Stimulated activated CD4-positive, alpha-beta T cell treated with anti-CD3 and anti-CD28 coated beads, Interleukin-4, amount 100 ng/mL, for 4 hours (primary cell): Measurements from ENCODE around the gene TMPRSS5.
"Not testable (repeated sequence)": the region's sequence is repeated elsewhere in the genome, so short reads cannot be mapped to it uniquely, and the experiment has no call there.

Source experiments
- DNase-seq, 2 experiments: peaks; one replicate each; pipeline ENCODE4 v3.0.0-alpha.2; 2020

Gene TMPRSS5

DNA sequence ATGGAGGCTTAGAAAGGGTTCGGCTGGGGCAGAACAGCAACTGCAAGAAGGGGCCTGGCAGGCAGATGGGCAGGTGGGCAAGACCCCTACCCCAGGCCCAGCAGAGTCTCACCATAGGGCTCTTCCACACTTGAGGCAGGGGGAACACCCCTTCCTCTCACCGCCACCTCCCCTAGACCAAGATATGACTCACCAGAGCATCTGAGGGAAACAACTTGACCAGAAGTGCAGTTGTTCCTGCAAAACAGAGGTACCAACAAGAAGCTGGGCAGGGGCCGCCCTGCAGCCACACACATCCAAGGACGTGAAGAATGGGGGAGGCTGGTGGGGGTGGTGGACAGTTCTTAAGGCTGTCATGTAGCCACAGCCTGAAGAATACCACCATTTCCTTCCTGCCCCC, 10.9 kb downstream of the TMPRSS5 start:
- no peak for DNase-seq

DNA sequence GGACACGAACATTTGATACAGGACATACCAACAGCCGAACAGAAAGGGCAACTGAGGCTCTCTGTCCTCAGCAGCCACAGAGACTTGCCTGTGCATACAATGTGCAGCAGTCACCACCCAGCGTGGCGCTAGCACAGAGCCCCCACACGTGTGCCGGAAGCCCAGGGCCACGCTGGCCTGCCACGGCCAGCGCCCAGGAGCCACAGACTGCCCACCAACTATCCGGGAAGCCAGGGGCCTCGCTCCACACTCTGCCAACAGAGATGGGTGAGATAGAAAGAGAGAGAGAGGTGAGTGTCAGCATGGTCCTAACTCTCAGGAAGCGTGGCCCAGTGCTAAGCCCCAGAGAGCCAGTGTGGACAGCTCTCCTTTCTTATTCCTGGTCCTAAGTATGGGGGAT, 11.7 kb downstream of the TMPRSS5 start:
- DNase-seq: no peak

DNA sequence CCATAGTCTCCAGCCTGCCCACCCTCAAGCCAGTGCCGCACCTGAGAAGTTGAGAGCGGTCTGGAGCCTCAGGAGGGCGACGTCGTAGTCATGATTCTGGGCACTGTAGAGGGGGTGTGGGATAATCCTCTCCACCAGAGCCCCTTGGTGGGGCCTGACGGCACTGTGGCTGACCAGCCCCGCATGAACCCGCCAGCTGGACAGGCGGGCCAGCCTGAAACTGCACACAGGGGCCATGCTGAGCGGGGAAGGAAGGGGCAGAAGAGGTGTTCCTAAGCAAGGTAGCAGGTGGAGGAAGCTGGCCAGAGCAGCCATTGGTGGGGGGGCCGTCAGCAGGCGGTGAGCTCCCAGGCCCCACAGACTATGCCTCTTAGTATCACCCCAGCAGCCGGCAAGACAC, 13.1 kb downstream of the TMPRSS5 start:
- DNase-seq: no peak

DNA sequence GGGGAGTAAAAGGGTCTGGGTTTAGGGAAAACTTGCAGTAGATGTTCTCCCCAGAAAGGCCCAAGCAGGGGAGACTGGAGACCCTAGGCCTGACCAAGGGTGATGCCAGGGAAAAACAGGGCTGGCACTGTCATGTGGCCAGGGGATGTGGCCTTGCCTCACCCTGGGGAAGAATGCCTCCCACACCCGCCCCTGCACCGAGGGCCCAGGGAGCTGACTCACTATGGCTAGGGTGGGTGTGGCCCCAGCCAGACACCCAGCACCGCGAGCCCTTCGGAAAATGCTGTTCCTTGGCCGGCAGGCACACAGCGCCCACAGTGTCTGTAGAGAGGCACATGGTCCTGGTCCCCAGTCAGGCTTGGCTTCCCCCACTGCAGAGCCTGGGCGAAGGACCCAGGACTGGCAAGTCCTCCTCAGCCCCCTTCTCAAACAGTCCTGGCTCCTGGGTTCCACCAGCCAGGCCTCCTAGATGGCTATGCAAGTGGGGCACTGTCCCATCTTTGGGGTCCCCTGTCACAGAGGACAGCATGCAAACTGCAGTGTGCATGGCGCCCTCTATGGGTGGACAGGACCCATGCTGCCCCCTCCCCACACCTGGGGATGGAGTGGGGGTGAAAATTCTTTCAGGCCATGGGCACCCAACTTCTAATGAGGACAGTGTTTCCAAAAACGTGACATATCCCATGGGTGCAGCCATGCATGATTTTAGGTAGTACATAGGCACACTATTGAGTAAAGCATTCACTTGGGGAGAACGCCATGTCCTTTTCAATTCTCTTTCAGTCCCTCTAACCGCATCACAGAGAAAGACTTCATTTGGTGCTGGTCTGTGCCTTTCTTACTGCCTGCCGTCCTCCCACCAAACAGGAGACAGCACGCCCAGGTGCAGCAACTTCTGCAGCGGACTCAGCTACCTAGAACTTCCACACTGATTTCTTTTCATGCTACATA, 15.2 kb downstream of the TMPRSS5 start:
- no peak for DNase-seq

DNA sequence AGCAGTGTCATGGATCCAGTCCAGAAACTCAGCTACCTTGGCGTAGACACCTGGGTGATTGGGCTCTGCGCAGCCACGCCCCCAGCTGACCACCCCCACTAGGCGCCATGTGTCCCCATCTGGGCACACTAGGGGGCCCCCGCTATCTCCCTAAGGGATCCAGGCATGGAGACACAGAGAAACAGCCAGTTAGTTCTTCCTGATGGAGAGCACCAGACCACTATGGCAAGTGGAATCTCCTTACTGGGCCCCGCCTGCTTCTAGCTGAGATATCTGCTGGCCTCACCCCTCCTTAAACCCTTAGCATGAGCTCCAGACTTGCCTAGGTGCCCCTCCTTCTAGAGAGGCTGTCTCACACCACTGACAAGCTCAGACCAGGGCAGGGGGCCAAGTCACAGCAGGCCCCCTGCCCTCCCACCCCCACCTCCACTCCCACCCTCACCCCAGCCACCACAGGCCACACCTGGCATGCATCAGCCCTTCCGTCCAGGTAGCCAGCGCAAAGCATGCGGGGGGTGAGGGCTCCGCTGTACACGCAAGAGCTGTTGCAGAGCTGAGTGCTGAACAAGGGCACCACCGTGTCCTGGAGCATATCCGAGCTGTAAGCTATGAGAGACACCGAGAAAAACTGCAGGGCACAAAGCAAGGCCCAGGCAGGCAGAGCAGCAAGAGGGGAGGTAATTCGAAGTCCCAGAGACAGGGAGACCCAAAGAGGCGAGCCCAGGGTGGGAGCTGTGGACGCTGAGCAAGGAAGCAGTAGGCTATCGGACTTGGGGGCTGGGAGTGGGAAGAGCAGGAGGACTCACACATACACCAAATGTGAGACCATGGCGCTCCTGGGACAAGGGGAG, 16.1 kb downstream of the TMPRSS5 start:
- DNase-seq: no peak

DNA sequence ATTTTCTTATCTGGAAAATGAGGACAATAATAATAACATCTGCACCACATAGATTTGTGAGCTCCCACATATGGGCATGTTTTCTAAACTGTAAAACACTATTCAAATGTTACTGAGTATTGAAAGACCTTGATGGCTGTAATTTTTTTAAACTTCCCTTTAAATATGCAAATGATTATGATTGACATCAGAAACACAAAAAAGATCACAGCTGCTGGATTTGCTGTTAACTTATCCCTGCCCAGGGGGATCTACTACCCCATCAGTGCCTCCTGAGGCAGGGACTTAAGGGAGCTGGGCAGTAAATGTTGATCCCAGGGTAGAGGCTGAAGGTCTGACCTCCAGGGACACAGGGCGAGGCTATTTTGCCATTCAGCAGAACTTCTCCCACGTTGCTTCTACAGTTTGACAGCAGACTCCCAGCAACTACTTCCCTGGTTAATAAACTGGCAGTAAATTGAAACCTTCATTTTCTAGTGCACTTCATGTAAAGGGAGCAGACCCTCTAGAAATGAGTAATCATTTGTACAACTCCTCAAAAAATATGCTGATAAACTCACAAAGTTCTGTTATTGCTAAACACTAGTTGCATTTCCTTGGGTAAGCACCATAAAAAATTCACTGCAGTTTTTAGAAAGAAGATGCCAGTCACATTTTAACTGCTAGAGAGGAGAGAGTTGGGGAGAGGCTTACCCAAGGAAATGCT, 20.3 kb downstream of the TMPRSS5 start:
- no peak for DNase-seq

DNA sequence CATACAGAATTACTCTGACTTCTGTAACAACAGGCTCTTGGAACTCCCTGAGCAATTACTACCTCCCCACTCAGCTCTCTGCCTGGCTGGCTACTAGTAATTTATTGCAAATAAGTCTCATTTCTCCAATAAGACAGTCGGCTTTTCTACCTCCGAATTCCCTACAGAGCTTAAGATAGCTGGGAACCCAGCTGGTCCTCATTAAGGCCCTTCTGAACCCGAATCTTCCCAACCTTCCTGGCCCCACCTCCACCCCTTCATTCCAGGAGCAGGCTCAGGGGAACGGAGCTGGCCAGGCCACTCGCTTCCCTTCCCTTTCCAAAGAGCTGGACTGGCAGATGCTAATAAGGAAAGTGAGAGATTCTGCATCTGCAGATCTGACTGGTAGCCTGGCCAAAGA, 21.6 kb downstream of the TMPRSS5 start:
- no peak for DNase-seq

DNA sequence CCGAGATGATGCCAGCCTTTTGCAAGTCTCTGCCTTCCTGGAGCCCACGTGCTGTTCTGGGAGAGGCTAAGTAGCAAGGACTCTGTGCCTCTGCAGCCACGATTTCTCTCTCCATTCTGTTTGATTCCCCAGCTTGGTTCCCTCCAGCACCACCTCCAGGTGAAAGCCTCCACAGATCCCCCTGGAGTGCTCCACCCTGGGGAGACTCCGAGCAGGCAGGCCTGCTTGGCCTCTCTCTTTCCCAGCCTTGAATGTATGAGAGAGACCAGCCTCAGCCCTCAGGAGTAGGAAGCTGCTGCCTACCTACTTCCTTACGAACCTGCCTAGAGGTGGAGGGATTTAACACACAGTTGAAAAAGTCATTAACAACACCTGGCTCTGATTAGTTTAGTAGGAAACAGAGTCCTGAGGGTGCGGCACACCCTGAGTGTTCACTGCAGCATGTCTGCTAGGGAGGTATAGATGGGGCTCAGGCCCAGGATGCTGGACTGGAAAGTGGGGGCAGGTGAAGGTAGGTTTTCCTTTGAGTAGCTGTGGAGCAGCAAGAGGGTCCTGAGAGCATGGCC, 22.5 kb downstream of the TMPRSS5 start:
- no peak for DNase-seq

DNA sequence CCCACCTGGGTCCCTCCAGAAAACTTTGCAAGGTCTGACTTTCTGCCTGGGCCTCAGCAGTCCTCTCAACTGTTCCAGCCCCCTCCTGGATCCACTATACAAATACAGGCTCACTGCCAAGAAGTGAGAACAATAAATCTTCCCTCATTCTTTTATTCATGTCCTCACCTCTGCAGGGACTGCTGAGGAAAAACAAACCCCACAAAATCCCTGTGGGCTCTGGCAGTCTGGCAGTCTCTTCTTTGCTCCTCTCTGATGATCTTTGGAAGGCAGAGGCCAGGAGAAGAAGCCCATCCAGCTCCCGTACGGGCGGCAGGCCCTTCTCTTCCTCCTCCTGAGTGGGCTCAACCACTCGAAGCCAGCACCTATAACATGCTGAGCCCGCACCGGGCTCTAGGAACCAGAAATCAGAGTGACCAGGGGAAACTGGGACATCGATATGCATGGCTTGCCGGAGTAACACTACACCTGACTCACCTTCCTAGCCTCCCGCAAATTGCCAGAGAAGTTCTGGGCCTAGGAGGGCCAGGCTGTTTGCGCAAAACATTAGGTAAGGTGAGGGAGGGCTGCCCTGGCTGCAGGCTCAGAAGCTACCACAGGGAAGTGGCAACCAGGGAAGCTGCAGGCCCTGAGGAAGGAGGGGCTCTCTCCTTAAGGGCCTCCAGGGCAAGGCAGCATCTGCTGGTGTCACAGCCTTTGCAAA, 24.2 kb downstream of the TMPRSS5 start:
- no peak for DNase-seq

DNA sequence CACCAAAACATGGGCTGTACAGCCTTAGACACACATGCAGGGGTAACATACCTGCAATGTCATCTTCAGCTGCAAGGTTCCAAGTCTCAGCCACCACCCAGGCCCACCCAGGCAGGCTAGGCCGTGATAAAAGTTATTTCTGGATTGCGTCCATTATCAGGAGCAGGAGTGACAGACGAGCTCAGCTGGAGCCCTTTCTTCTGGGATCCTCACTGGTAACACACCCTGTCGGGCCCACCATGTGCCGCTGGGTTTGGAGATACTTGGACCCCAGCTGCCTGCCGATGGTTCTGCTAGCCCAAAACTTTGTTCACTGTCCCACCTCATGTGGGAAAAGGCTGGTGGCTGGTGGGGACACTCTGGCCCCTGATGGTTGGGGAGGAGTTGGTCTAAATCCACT, 24.8 kb downstream of the TMPRSS5 start:
- no peak for DNase-seq

DNA sequence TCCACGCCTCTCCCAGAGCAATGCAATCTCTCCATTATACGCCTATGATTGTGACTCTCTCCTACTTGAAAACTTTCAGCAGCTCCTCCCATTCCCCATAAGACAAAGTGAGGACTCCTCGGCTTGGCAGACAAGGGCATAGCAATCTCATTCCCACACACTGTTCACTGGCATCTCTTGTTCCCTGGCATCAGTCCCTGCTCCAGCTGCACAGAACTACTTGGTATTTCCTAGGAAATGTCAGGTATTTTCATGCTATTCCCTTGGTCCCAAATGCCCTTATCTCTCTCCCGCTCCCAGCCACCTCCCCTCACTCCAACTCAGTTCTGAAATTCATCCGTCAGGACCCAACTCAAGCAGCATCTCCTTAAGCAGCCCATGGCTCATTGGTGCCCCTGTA, 28.4 kb downstream of the TMPRSS5 start:
- DNase-seq: no peak

DNA sequence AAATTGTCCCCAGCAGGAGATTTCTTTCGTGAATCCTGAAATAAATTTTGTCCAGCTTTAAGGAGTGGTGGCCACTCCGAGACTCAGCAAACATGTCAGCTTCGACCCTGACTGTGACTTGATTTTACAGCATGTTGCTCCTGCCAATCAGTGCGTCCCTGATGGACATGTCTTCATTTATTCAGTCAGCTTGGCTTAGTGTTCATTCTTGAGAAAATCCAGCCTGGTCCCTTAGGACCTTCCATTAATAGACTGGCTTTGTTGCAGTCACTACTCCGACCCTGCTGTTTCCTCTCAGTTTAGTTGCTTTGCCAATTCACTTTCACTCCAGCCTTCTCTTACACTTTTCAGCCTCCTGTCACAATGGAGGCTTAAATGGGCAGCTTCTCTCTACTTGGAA, 30.5 kb downstream of the TMPRSS5 start:
- DNase-seq: no peak

DNA sequence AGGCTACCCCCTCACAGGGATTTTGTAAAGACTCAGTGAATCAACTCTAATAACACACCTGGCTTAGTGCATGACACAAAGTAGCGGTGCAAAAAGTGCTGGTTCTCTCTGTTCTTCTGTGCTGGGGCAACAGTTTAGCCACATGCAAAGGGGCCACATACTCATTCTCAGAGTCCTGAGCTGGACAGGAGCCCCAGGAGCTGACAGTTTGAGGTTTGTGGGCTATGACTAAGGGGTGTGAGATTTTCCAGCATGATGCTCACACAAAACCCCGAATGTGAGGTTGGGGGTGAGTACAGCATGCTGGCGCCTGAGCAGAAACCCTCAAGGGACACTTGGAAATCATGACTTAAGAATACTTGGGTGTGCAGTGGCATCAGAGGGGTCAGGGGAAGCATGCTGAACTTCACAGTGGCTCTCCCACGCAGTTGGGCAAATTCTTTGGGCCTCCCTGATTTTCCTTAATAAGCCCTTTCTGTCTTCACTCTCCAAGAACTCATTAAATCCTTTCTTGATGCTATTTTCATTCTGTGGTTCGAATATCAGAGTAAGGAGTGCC, 31.0 kb downstream of the TMPRSS5 start:
- no peak for DNase-seq

DNA sequence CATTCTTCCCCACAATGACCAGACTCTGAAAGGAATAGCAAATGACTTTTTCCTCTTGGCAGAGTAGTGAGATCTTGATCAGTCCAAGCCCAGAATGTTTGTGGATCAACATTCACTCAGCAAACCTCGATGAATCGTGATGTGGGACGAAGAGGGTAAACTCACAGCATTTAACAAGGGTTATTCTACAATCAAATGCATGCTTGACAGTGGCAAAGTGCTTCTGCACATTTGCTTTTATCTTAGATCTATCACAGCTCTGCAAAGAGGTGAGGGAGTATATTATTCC, 31.8 kb downstream of the TMPRSS5 start:
- DNase-seq: no peak

DNA sequence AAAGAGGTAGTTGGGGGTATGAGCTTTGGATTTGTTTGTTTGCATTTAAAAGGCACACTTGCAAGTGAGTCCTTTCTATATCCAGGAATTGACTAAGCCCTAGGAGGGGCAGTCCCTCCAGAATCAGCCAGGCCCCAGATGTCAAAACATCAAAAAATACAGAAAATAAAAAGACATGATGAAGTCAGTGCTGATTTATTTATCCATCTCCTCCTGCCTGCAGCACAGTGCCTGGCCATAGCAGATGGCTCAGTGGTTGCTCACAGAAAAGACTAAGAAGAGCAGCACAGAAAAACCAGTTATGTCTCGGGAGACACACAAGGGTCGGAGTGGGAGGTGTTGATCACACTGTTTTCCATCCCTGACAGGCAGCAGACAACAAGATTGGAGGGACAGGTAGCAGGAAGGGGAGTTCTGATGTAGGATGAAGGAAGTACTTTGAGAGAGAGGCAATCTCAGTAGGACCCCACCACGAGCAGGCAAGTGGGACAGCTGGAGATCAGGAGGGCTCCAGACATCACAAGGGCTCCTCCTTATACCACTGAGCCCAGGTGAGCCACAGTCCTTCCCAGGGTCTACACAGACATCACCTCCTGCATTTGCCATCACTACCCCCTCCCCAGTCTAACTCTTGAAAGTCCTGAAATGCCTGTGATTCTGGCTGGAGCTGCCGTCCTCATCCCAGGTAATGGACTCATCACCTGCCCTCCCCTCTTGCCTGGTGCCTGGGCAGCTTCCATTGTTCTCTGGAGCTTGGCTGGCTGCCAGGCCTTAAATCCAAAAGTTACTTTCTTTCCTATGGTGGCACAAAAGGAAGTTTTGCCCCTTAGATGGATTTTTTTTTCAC, 32.3 kb downstream of the TMPRSS5 start:
- no peak for DNase-seq

DNA sequence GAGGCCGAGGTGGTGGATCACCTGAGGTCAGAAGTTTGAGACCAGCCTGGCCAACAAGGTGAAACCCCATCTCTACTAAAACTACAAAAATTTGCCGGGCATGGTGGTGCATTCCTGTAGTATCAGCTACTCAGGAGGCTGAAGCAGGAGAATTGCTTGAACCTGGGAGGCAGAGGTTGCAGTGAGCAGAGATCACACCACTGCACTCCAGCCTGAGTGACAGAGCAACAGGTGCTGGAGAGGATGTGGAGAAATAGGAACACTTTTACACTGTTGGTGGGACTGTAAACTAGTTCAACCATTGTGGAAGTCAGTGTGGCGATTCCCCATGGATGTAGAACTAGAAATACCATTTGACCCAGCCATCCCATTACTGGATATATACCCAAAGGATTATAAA, 34.2 kb downstream of the TMPRSS5 start:
- not testable (repeated sequence) for DNase-seq

DNA sequence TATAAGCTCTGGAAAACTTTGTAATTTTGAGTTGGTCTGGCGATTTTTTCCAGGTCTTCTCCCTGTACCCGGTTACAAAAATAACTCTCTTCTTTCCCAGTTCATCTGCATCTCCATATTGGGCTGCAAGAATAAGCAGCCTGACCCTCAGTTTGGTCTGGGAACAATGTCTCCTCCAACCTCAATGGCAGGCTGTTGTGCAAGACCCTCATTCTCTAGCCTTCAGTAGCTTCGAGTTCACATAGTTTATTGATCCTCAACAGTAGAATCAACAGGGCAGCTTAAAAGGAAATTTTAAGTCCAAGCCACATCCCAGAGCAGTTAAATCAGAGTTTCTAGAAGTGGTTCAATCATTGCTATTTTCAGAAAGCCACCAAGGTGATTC, 35.3 kb downstream of the TMPRSS5 start:
- no peak for DNase-seq

DNA sequence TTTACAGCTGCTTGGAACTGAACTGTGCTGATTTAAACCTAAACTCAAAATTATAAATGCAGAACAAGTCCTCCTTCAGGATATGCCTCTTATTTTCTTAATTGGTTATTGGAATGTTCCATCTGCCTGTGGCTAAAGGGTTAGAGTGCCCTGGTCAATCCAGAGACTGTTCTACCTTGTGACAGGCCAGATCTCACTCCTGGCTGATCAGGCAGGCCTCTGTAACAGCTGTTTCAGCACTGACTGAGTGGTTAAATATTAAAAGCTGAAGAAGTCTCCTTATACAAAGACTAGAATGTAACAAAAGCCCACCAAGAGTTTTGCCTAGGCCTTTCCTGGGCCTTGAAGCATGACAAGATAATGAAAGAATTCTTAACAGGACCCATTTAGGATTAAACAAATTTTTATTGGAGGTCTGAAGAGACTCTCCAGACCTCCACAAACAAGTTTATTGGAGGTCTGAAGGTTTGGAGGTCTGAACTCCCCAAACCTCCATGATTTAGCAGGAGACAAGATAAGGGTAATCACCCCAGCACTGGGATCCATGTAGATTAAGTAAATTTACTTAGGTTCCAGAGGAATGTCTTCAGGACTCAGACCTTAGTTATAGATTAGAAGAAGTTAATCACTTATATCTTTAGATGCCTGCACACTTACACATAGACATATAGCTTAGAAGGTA, 35.8 kb downstream of the TMPRSS5 start:
- no peak for DNase-seq

DNA sequence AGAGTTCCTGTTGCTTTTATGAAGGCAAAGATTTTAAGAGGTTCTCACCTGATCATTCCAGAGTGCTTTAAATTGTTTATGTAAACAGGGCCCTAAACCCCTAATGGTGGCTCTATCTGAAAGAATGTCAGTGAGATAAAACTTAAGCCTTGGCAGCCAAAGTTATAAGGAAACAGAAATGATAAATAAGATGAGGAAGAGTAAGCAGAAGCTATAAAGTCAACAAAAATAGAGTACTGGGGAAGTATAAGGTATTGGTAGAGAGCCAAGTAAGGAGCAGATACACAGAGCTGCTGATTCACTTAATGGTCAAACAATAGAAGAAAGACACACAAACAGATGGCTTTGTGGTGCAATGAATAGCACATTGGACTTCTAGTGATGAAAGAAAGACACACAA, 37.9 kb downstream of the TMPRSS5 start:
- no peak for DNase-seq

DNA sequence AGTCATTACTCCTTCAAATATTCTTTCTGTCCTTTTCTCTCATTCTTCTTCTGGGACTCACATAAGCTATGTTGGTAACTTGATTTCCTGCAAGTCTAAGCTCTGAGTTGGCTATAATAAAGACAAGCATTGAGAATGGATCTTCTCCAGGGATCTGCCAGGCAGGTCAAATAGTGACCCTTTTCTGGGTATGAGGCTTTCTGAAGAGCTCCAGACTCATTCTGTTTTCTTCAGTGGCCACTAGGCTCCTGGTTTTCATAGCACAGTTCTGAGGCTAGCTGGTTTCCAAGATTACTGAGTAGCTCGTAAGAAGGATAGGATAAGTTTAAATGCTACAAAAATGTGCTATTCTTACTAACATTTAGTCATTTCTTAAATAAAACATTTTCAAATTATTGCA, 38.3 kb downstream of the TMPRSS5 start:
- DNase-seq: no peak

DNA sequence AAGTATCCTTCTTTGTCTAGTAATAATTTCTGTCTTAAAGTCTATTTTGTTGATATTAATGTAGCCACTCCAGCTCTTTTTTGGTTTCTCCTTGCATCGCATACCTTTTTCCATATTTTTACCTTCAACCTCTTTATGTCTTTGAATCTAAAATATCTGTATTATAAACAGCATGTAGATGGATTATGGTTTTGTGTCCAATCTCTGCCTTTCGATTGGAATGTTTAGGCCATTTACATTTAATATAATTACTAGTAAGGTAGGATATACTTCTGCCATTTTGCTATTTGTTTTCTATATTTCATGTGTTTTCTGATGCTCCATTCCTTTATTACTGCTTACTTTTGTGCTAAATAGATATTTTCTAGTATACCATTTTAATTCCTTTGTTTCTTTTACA, 39.5 kb downstream of the TMPRSS5 start:
- DNase-seq: no peak
